ENCODE data around the gene FBXW12.

FBXW12 gene

GRCh38 chr3:48408823-48409281 lies 36.8 kb downstream of the FBXW12 start:
- DNase-seq (ENCODE audit: low read depth), result no peak

GRCh38 chr3:48409291-48410201 lies 37.5 kb downstream of the FBXW12 start:
- no peak for DNase-seq (ENCODE audit: low read depth)

GRCh38 chr3:48410205-48411040 lies 38.4 kb downstream of the FBXW12 start:
- no peak for DNase-seq (ENCODE audit: low read depth)

GRCh38 chr3:48411041-48411588 lies 39.1 kb downstream of the FBXW12 start:
- no peak for DNase-seq (ENCODE audit: low read depth)

- no peak for DNase-seq (ENCODE audit: low read depth)
Measured at GRCh38 chr3:48411606-48412374, 39.8 kb downstream of the FBXW12 start.

- DNase-seq (ENCODE audit: low read depth), result no peak
Measured at GRCh38 chr3:48412375-48413001, 40.5 kb downstream of the FBXW12 start.

- no peak for DNase-seq (ENCODE audit: low read depth)
Measured at GRCh38 chr3:48413086-48413485, 41.1 kb downstream of the FBXW12 start.

GRCh38 chr3:48413611-48414010 lies 41.6 kb downstream of the FBXW12 start:
- DNase-seq (ENCODE audit: low read depth), result no peak

GRCh38 chr3:48414376-48415250 lies 42.6 kb downstream of the FBXW12 start:
- DNase-seq (ENCODE audit: low read depth), result no peak

GRCh38 chr3:48415251-48415953 lies 43.4 kb downstream of the FBXW12 start:
- no peak for DNase-seq (ENCODE audit: low read depth)

- DNase-seq (ENCODE audit: low read depth), result no peak
Measured at GRCh38 chr3:48416091-48416505, 44.1 kb downstream of the FBXW12 start.

GRCh38 chr3:48416546-48416945 lies 44.5 kb downstream of the FBXW12 start:
- no peak for DNase-seq (ENCODE audit: low read depth)

GRCh38 chr3:48417529-48418108 lies 45.6 kb downstream of the FBXW12 start:
- no peak for DNase-seq (ENCODE audit: low read depth)

- DNase-seq (ENCODE audit: low read depth), result no peak
Measured at GRCh38 chr3:48418140-48418539, 46.1 kb downstream of the FBXW12 start.

GRCh38 chr3:48418651-48419050 lies 46.6 kb downstream of the FBXW12 start:
- DNase-seq (ENCODE audit: low read depth), result no peak

- no peak for DNase-seq (ENCODE audit: low read depth)
Measured at GRCh38 chr3:48419149-48419548, 47.1 kb downstream of the FBXW12 start.

GRCh38 chr3:48419597-48419996 lies 47.6 kb downstream of the FBXW12 start:
- no peak for DNase-seq (ENCODE audit: low read depth)

GRCh38 chr3:48420561-48420960 lies 48.5 kb downstream of the FBXW12 start:
- no peak for DNase-seq (ENCODE audit: low read depth)

GRCh38 chr3:48422272-48422671 lies 50.3 kb downstream of the FBXW12 start:
- no peak for DNase-seq (ENCODE audit: low read depth)

Data from fibroblast of gingiva (primary cell).